GM23338 (cell line): ENCODE measurements around the gene CPNE8. TPM values are rescaled to one million over a fixed set of nuclear protein-coding genes. Genes with fewer than 3 reads are reported as not detected.

Source experiments
- ATAC-seq: fragments of 200-7000 bp; cut with Tn5 transposase; 3 replicates; pipeline ENCODE4 v1.9.1; 2020
- DNase-seq: peaks from one replicate; pipeline ENCODE4 v3.0.0-alpha.2; 2015; ENCODE audit warnings: low spot score
- H2AFZ ChIP-seq: fragments of 200-600 bp; sonication (generic); 2 replicates; pipeline ENCODE4 v1.8.0; 2016; ENCODE audit warnings: antibody characterized with exemption, mild to moderate bottlenecking, moderate library complexity
- H3F3A ChIP-seq: fragments of 200-600 bp; sonication (generic); replicated peaks from 2 replicates; pipeline ENCODE4 v1.8.0; 2017; ENCODE audit warnings: antibody characterized with exemption, mixed run types, low read depth
- H3K27ac ChIP-seq: fragments of 200-600 bp; sonication (generic); 2 replicates; pipeline ENCODE4 v1.6.1; 2016; ENCODE audit warnings: low read depth
- H3K27me3 ChIP-seq: fragments of 200-600 bp; sonication (generic); 2 replicates; pipeline ENCODE4 v1.8.0; 2016; ENCODE audit warnings: mild to moderate bottlenecking, mixed run types, moderate library complexity; ENCODE audit not compliant: insufficient read depth
- H3K36me3 ChIP-seq: fragments of 200-600 bp; sonication (generic); 2 replicates; pipeline ENCODE4 v1.8.0; 2016; ENCODE audit warnings: mild to moderate bottlenecking; ENCODE audit not compliant: insufficient read depth
- H3K4me1 ChIP-seq: fragments of 200-600 bp; sonication (generic); 2 replicates; pipeline ENCODE4 v1.8.0; 2016; ENCODE audit warnings: mild to moderate bottlenecking, moderate library complexity; ENCODE audit not compliant: insufficient read depth
- H3K4me2 ChIP-seq: fragments of 200-600 bp; sonication (generic); 2 replicates; pipeline ENCODE4 v1.7.1; 2017; ENCODE audit warnings: mixed run types
- H3K4me3 ChIP-seq: fragments of 200-600 bp; sonication (generic); 2 replicates; pipeline ENCODE4 v1.6.1; 2016; ENCODE audit warnings: mixed run types
- H3K79me2 ChIP-seq: fragments of 200-600 bp; sonication (generic); replicated peaks from 2 replicates; pipeline ENCODE4 v1.8.0; 2017; ENCODE audit warnings: mild to moderate bottlenecking; ENCODE audit not compliant: insufficient read depth
- H3K9me2 ChIP-seq: fragments of 200-600 bp; sonication (generic); 2 replicates; pipeline ENCODE4 v1.8.0; 2017; ENCODE audit not compliant: insufficient read depth
- H4K20me1 ChIP-seq: fragments of 200-600 bp; sonication (generic); replicated peaks from 2 replicates; pipeline ENCODE4 v1.8.0; 2017; ENCODE audit warnings: mild to moderate bottlenecking; ENCODE audit not compliant: insufficient read depth
- H3K27ac Mint-ChIP-seq: 2 replicates; pipeline ENCODE4 v1.8.0; 2020; ENCODE audit warnings: inconsistent platforms, mild to moderate bottlenecking, moderate library complexity, mixed read lengths
- H3K27me3 Mint-ChIP-seq: 3 replicates; pipeline ENCODE4 v1.8.0; 2022; ENCODE audit warnings: low read depth, mild to moderate bottlenecking, moderate library complexity, mixed read lengths, inconsistent platforms; ENCODE audit not compliant: insufficient read depth, poor library complexity
- H3K36me3 Mint-ChIP-seq: 3 replicates; pipeline ENCODE4 v1.8.0; 2021; ENCODE audit warnings: low read depth, mild to moderate bottlenecking, inconsistent platforms, moderate library complexity, mixed read lengths
- H3K4me1 Mint-ChIP-seq: 3 replicates; pipeline ENCODE4 v1.8.0; 2020; ENCODE audit warnings: mild to moderate bottlenecking, inconsistent platforms, mixed read lengths
- H3K4me3 Mint-ChIP-seq: 3 replicates; pipeline ENCODE4 v1.8.0; 2021; ENCODE audit warnings: moderate library complexity, mild to moderate bottlenecking, inconsistent platforms, mixed read lengths
- H3K9me3 Mint-ChIP-seq: 3 replicates; pipeline ENCODE4 v1.8.0; 2020; ENCODE audit warnings: moderate library complexity, mild to moderate bottlenecking, inconsistent platforms, mixed read lengths
- CREB1 ChIP-seq: fragments of 250-450 bp; sonication (Bioruptor Pico); IDR thresholded peaks from 2 replicates; pipeline ENCODE4 v1.5.0; 2020; ENCODE audit warnings: low read depth, mild to moderate bottlenecking, moderate library complexity
- CTCF ChIP-seq, 2 experiments: fragments of 200-600 bp in 1 of 2; sonication (generic) in 1 of 2; conservative IDR thresholded peaks; 2 replicates each; pipeline versions ENCODE4 v1.5.1 to v1.6.1; 2016 to 2017; ENCODE audit warnings: antibody characterized with exemption in 2 of 2, low read depth in 2 of 2, mild to moderate bottlenecking in 2 of 2, moderate library complexity in 1 of 2
- EZH2 ChIP-seq: fragments of 200-600 bp; sonication (generic); IDR thresholded peaks from one replicate; pipeline ENCODE4 v1.8.0; 2017; ENCODE audit warnings: antibody characterized with exemption, mild to moderate bottlenecking, low read depth; ENCODE audit not compliant: unreplicated experiment
- EZH2phosphoT487 ChIP-seq: fragments of 200-600 bp; sonication (generic); IDR thresholded peaks from one replicate; pipeline ENCODE4 v1.8.1; 2018; ENCODE audit warnings: antibody characterized with exemption; ENCODE audit not compliant: unreplicated experiment
- JUNB ChIP-seq: IDR thresholded peaks from one replicate; pipeline ENCODE4 v1.6.1; 2016; ENCODE audit warnings: antibody characterized with exemption; ENCODE audit not compliant: unreplicated experiment
- NANOG ChIP-seq: IDR thresholded peaks from 2 replicates; pipeline ENCODE4 v1.6.1; 2016; ENCODE audit warnings: antibody characterized with exemption, borderline replicate concordance
- POLR2AphosphoS5 ChIP-seq: IDR thresholded peaks from 2 replicates; pipeline ENCODE4 v1.6.1; 2016; ENCODE audit warnings: antibody characterized with exemption, low read depth
- STAT1 ChIP-seq: IDR thresholded peaks from one replicate; pipeline ENCODE4 v1.6.1; 2016; ENCODE audit warnings: antibody characterized with exemption; ENCODE audit not compliant: unreplicated experiment
- ZNF114 ChIP-seq: fragments of 250-450 bp; sonication (Bioruptor Pico); IDR thresholded peaks from 2 replicates; pipeline ENCODE4 v1.5.0; 2020; ENCODE audit warnings: mild to moderate bottlenecking, moderate library complexity
- ZNF331 ChIP-seq: fragments of 250-450 bp; sonication (Bioruptor Pico); IDR thresholded peaks from 2 replicates; pipeline ENCODE4 v1.5.0; 2020; ENCODE audit warnings: low read depth, mild to moderate bottlenecking, moderate library complexity
- ZNF462 ChIP-seq: fragments of 250-450 bp; sonication (Bioruptor Pico); IDR thresholded peaks from 2 replicates; pipeline ENCODE4 v1.5.0; 2020; ENCODE audit warnings: mild to moderate bottlenecking, moderate library complexity
- polyA plus RNA-seq: library from polyadenylated mRNA; unstranded; fragments of >200 nt; fragmentation: Nextera tagmentation; extraction: Ambion mirVana; gene quantifications from 2 replicates; pipeline ENCODE4 v1.2.1, GENCODE V29; 2016
- total RNA-seq: library from RNA; depleted of rRNA; stranded (reverse); fragments of >200 nt; shearing (Covaris generic); gene quantifications from 2 replicates; pipeline ENCODE4 v1.2.3, GENCODE V29; 2014
- TF ChIP-seq, protein P1 (sequence below): IDR thresholded peaks from 2 replicates; pipeline ENCODE4 v1.6.1; 2016; ENCODE audit warnings: antibody characterized with exemption
- TF ChIP-seq, protein P2 (sequence below): IDR thresholded peaks from one replicate; pipeline ENCODE4 v1.6.1; 2018; ENCODE audit warnings: antibody characterized with exemption; ENCODE audit not compliant: unreplicated experiment

CPNE8 gene
- total and polyA plus RNA-seq, 2 experiments from 2014 or later = 8.7 to 10.1 TPM

- no peaks in the 10 kb centered on the region for H3K36me3 ChIP-seq
- H3K79me2 ChIP-seq = no peaks in the 10 kb centered on the region
- no peak overlapping the region for H3K4me3 ChIP-seq
- peaks cover under 1% of the 10 kb centered on the region; the same call in 1 of the 2 replicates for H3K9me2 ChIP-seq
- DNase-seq = no peak
- Mint-ChIP-seq H3K27me3 (peaks cover 3% of the 10 kb centered on the region), H3K27ac (no peak overlapping the region), H3K4me3 (no peak overlapping the region), H3K9me3 (no peaks in the 10 kb centered on the region), H3K36me3 (no peaks in the 10 kb centered on the region), H3K4me1 (no peaks in the 10 kb centered on the region)
- no peak overlapping the region for H3K4me2 ChIP-seq
- H3K27ac ChIP-seq = no peak overlapping the region
- TF ChIP-seq ZNF462 (no peak), ZNF331 (CRISPR knock-in tag) (no peak), POLR2AphosphoS5 (no peak), CTCF (conservative IDR thresholded peaks at IDR 0.05; ENCODE audit: low read depth in 2 of 2) (no peak), EZH2phosphoT487 (no peak), CREB1 (no peak), JUNB (no peak), ZNF114 (no peak), NANOG (no peak), STAT1 (no peak), EZH2 (no peak)
- TF ChIP-seq, protein P1, sequence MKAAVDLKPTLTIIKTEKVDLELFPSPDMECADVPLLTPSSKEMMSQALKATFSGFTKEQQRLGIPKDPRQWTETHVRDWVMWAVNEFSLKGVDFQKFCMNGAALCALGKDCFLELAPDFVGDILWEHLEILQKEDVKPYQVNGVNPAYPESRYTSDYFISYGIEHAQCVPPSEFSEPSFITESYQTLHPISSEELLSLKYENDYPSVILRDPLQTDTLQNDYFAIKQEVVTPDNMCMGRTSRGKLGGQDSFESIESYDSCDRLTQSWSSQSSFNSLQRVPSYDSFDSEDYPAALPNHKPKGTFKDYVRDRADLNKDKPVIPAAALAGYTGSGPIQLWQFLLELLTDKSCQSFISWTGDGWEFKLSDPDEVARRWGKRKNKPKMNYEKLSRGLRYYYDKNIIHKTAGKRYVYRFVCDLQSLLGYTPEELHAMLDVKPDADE = no peak
- TF ChIP-seq, protein P2, sequence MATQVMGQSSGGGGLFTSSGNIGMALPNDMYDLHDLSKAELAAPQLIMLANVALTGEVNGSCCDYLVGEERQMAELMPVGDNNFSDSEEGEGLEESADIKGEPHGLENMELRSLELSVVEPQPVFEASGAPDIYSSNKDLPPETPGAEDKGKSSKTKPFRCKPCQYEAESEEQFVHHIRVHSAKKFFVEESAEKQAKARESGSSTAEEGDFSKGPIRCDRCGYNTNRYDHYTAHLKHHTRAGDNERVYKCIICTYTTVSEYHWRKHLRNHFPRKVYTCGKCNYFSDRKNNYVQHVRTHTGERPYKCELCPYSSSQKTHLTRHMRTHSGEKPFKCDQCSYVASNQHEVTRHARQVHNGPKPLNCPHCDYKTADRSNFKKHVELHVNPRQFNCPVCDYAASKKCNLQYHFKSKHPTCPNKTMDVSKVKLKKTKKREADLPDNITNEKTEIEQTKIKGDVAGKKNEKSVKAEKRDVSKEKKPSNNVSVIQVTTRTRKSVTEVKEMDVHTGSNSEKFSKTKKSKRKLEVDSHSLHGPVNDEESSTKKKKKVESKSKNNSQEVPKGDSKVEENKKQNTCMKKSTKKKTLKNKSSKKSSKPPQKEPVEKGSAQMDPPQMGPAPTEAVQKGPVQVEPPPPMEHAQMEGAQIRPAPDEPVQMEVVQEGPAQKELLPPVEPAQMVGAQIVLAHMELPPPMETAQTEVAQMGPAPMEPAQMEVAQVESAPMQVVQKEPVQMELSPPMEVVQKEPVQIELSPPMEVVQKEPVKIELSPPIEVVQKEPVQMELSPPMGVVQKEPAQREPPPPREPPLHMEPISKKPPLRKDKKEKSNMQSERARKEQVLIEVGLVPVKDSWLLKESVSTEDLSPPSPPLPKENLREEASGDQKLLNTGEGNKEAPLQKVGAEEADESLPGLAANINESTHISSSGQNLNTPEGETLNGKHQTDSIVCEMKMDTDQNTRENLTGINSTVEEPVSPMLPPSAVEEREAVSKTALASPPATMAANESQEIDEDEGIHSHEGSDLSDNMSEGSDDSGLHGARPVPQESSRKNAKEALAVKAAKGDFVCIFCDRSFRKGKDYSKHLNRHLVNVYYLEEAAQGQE = no peak
- H4K20me1 ChIP-seq = no peaks in the 10 kb centered on the region
- no peaks in the 10 kb centered on the region for H3K4me1 ChIP-seq
- H3F3A ChIP-seq = no peaks in the 10 kb centered on the region
- ATAC-seq = no peak
- no peaks in the 10 kb centered on the region for H3K27me3 ChIP-seq
- no peak overlapping the region for H2AFZ ChIP-seq
Measured at GRCh38 chr12:38931461-38931860, 26.1 kb upstream of the CPNE8 start.
